K562 treated with DMSO at 1 percent for 24 hours (cell line): Measurements from ENCODE around the gene UXT. TPM values are rescaled to one million over a fixed set of nuclear protein-coding genes. Genes with fewer than 3 reads are reported as not detected.

ENCODE experiments used
- total RNA-seq: library from RNA; unstranded; fragments of 300-600 nt; gene quantifications from 2 replicates; pipeline ENCODE4 v1.2.3, GENCODE V29; 2022; ENCODE audit warnings: low read depth; ENCODE audit not compliant: insufficient read depth

Gene UXT
- total RNA-seq: 336 and 365 TPM in 2 replicates

GRCh38 chrX:47658684-47659420 lies at the start of gene UXT:
Gene UXT (minus strand): TSS chrX:47659180. CDS start chrX:47658927, 253 bp downstream.

GRCh38 chrX:47650164-47651042 lies 8.6 kb downstream of the UXT start, which contains the start of gene ELK1:
Gene ELK1 (minus strand): TSS chrX:47650563. CDS start chrX:47641441, 9,122 bp downstream.

GRCh38 chrX:47629419-47630200 lies 29.4 kb downstream of the UXT start, which contains the start of gene CFP:
Gene CFP (minus strand): TSS chrX:47629930. CDS start chrX:47629844, 86 bp downstream.

GRCh38 chrX:47619486-47620302 lies 39.3 kb downstream of the UXT start, which contains the start of gene SYN1:
Gene SYN1 (minus strand): TSS chrX:47619857. CDS start chrX:47619728, 129 bp downstream.

Other genes with a start within 250 kb of the UXT start
- 2.5 and 3.7 TPM in 2 replicates for gene ZNF41, start 176.0 kb downstream of the UXT start, total RNA-seq
- gene ARAF, start 98.0 kb downstream of the UXT start, total RNA-seq: 49.3 and 55.0 TPM in 2 replicates
- gene TIMP1, start 76.7 kb downstream of the UXT start, total RNA-seq: 328 and 339 TPM in 2 replicates
- 0.68 and 0.72 TPM in 2 replicates for gene SYN1, start 39.3 kb downstream of the UXT start, total RNA-seq
- 6.0 and 6.4 TPM in 2 replicates for gene CFP, start 29.2 kb downstream of the UXT start, total RNA-seq
- 52.8 and 55.4 TPM in 2 replicates for gene ELK1, start 8.6 kb downstream of the UXT start, total RNA-seq
- gene ZNF81, start 177.7 kb upstream of the UXT start, total RNA-seq: 1.3 and 4.1 TPM in 2 replicates